WTC11 (cell line): ENCODE results near the gene HDAC9.

Experiments used
- ATF3 ChIP-seq: sonication (generic); formaldehyde crosslinking; conservative IDR thresholded peaks from 2 replicates; pipeline ENCODE4 v1.8.1; 2022; ENCODE audit warnings: mild to moderate bottlenecking, missing genetic modification reagents
- CTCF ChIP-seq: fragments of 200-600 bp; IDR thresholded peaks from 2 replicates; pipeline ENCODE4 v1.8.0; 2022; ENCODE audit warnings: antibody characterized with exemption
- ELF4 ChIP-seq: sonication (generic); formaldehyde crosslinking; IDR thresholded peaks from 2 replicates; pipeline ENCODE4 v1.8.1; 2022; ENCODE audit warnings: low read depth, mild to moderate bottlenecking, moderate library complexity, missing genetic modification reagents
- ETV6 ChIP-seq: sonication (generic); formaldehyde crosslinking; IDR thresholded peaks from 2 replicates; pipeline ENCODE4 v1.8.1; 2022; ENCODE audit warnings: mild to moderate bottlenecking, missing genetic modification reagents
- JAZF1 ChIP-seq: fragments of 250-450 bp; sonication (Bioruptor Pico); IDR thresholded peaks from 2 replicates; pipeline ENCODE4 v1.9.0; 2021; ENCODE audit warnings: moderate library complexity, mild to moderate bottlenecking, inconsistent platforms
- KAT7 ChIP-seq: sonication (generic); formaldehyde crosslinking; IDR thresholded peaks from 2 replicates; pipeline ENCODE4 v1.8.1; 2023; ENCODE audit warnings: missing genetic modification reagents, mild to moderate bottlenecking, borderline replicate concordance
- TEAD4 ChIP-seq: sonication (generic); formaldehyde crosslinking; IDR thresholded peaks from 2 replicates; pipeline ENCODE4 v1.8.0; 2022; ENCODE audit warnings: mild to moderate bottlenecking, missing genetic modification reagents
- TF ChIP-seq, protein P1 (sequence below): sonication (generic); formaldehyde crosslinking; IDR thresholded peaks from 2 replicates; pipeline ENCODE4 v1.8.0; 2023; ENCODE audit warnings: missing genetic modification reagents
- TF ChIP-seq, protein P2 (sequence below): sonication (generic); formaldehyde crosslinking; IDR thresholded peaks from 2 replicates; pipeline ENCODE4 v1.8.0; 2022; ENCODE audit warnings: mild to moderate bottlenecking, missing genetic modification reagents

- TF ChIP-seq CTCF (no peak), ETV6 (CRISPR knock-in tag) (no peak), KAT7 (no peak), ELF4 (CRISPR knock-in tag) (no peak), TEAD4 (CRISPR knock-in tag) (no peak), ATF3 (no peak), JAZF1 (CRISPR knock-in tag) (no peak)
- TF ChIP-seq, protein P1, sequence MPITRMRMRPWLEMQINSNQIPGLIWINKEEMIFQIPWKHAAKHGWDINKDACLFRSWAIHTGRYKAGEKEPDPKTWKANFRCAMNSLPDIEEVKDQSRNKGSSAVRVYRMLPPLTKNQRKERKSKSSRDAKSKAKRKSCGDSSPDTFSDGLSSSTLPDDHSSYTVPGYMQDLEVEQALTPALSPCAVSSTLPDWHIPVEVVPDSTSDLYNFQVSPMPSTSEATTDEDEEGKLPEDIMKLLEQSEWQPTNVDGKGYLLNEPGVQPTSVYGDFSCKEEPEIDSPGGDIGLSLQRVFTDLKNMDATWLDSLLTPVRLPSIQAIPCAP = no peak
- TF ChIP-seq, protein P2, sequence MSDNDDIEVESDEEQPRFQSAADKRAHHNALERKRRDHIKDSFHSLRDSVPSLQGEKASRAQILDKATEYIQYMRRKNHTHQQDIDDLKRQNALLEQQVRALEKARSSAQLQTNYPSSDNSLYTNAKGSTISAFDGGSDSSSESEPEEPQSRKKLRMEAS (CRISPR knock-in tag) = no peak
Measured at GRCh38 chr7:18538554-18539250, 43.2 kb downstream of the HDAC9 start.
